ENCODE measurements around the gene DIRAS1.
"Not testable (repeated sequence)": the region's sequence is repeated elsewhere in the genome, so short reads cannot be mapped to it uniquely, and the experiment has no call there.

The DIRAS1 gene

GRCh38 chr19:2693492-2694160 is 27.5 kb downstream of the DIRAS1 start:
- no peak overlapping the region for H3K27ac Mint-ChIP-seq
- no peaks in the 10 kb centered on the region for H3K36me3 Mint-ChIP-seq (ENCODE audit: low read depth)
- H3K27me3 Mint-ChIP-seq (ENCODE audit: low read depth) = no peaks in the 10 kb centered on the region
- no peaks in the 10 kb centered on the region for H3K4me1 Mint-ChIP-seq (ENCODE audit: low read depth)
- no peaks in the 10 kb centered on the region for H3K9me3 Mint-ChIP-seq
- no peak overlapping the region for H3K4me3 Mint-ChIP-seq

- no peaks in the 10 kb centered on the region for H3K4me1 Mint-ChIP-seq (ENCODE audit: low read depth)
- H3K9me3 Mint-ChIP-seq = no peaks in the 10 kb centered on the region
Observed at GRCh38 chr19:2691951-2692350, 29.2 kb downstream of the DIRAS1 start.

GRCh38 chr19:2690856-2691255 is 30.3 kb downstream of the DIRAS1 start:
- Mint-ChIP-seq H3K9me3 (no peaks in the 10 kb centered on the region), H3K36me3 (ENCODE audit: low read depth) (no peaks in the 10 kb centered on the region), H3K4me3 (no peak overlapping the region), H3K27me3 (ENCODE audit: low read depth) (no peaks in the 10 kb centered on the region), H3K4me1 (ENCODE audit: low read depth) (no peaks in the 10 kb centered on the region), H3K27ac (no peak overlapping the region)

More at GRCh38 chr19:2691951-2692350, 29.2 kb downstream of the DIRAS1 start:
- Mint-ChIP-seq H3K4me3 (no peak overlapping the region), H3K36me3 (ENCODE audit: low read depth) (no peaks in the 10 kb centered on the region), H3K27ac (no peak overlapping the region), H3K27me3 (ENCODE audit: low read depth) (no peaks in the 10 kb centered on the region)

GRCh38 chr19:2686360-2686759 is 34.8 kb downstream of the DIRAS1 start:
- Mint-ChIP-seq H3K4me1 (ENCODE audit: low read depth) (no peaks in the 10 kb centered on the region), H3K36me3 (ENCODE audit: low read depth) (no peaks in the 10 kb centered on the region), H3K27me3 (ENCODE audit: low read depth) (no peaks in the 10 kb centered on the region), H3K27ac (no peak overlapping the region), H3K4me3 (no peak overlapping the region), H3K9me3 (no peaks in the 10 kb centered on the region)

- no peaks in the 10 kb centered on the region for H3K36me3 Mint-ChIP-seq (ENCODE audit: low read depth)
- no peaks in the 10 kb centered on the region for H3K4me1 Mint-ChIP-seq (ENCODE audit: low read depth)
- no peaks in the 10 kb centered on the region for H3K9me3 Mint-ChIP-seq
- H3K27ac Mint-ChIP-seq = no peak overlapping the region
- H3K4me3 Mint-ChIP-seq = no peak overlapping the region
- H3K27me3 Mint-ChIP-seq (ENCODE audit: low read depth) = no peaks in the 10 kb centered on the region
Observed at GRCh38 chr19:2685204-2685704, 35.9 kb downstream of the DIRAS1 start.

- Mint-ChIP-seq H3K9me3 (peaks cover 4% of the 10 kb centered on the region), H3K4me1 (ENCODE audit: low read depth) (no peaks in the 10 kb centered on the region), H3K36me3 (ENCODE audit: low read depth) (no peaks in the 10 kb centered on the region), H3K4me3 (no peak overlapping the region), H3K27me3 (ENCODE audit: low read depth) (peaks cover 3% of the 10 kb centered on the region), H3K27ac (no peak overlapping the region)
Observed at GRCh38 chr19:2683430-2684003, 37.7 kb downstream of the DIRAS1 start.

- H3K4me3 Mint-ChIP-seq = no peak overlapping the region
- peaks cover 4% of the 10 kb centered on the region for H3K9me3 Mint-ChIP-seq
- H3K36me3 Mint-ChIP-seq (ENCODE audit: low read depth) = no peaks in the 10 kb centered on the region
Observed at GRCh38 chr19:2680808-2681207, 40.4 kb downstream of the DIRAS1 start.

GRCh38 chr19:2679439-2679838 is 41.7 kb downstream of the DIRAS1 start:
- Mint-ChIP-seq H3K36me3 (ENCODE audit: low read depth) (no peaks in the 10 kb centered on the region), H3K27me3 (ENCODE audit: low read depth) (peaks cover 3% of the 10 kb centered on the region), H3K4me3 (no peak overlapping the region), H3K4me1 (ENCODE audit: low read depth) (no peaks in the 10 kb centered on the region), H3K9me3 (peaks cover 4% of the 10 kb centered on the region), H3K27ac (no peak overlapping the region)

More at GRCh38 chr19:2680808-2681207, 40.4 kb downstream of the DIRAS1 start:
- peaks cover 3% of the 10 kb centered on the region for H3K27me3 Mint-ChIP-seq (ENCODE audit: low read depth)
- no peaks in the 10 kb centered on the region for H3K4me1 Mint-ChIP-seq (ENCODE audit: low read depth)
- H3K27ac Mint-ChIP-seq = no peak overlapping the region

GRCh38 chr19:2678948-2679347 is 42.2 kb downstream of the DIRAS1 start:
- H3K27ac Mint-ChIP-seq; H3K4me3 Mint-ChIP-seq; H3K27me3 Mint-ChIP-seq (ENCODE audit: low read depth); H3K36me3 Mint-ChIP-seq (ENCODE audit: low read depth); H3K9me3 Mint-ChIP-seq; H3K4me1 Mint-ChIP-seq (ENCODE audit: low read depth): not testable (repeated sequence)

- no peaks in the 10 kb centered on the region for H3K4me1 Mint-ChIP-seq (ENCODE audit: low read depth)
- H3K27me3 Mint-ChIP-seq (ENCODE audit: low read depth) = peaks cover 3% of the 10 kb centered on the region
- peaks cover 4% of the 10 kb centered on the region for H3K9me3 Mint-ChIP-seq
- H3K27ac Mint-ChIP-seq = peak overlapping the region; percentile 26
- no peaks in the 10 kb centered on the region for H3K36me3 Mint-ChIP-seq (ENCODE audit: low read depth)
- no peak overlapping the region for H3K4me3 Mint-ChIP-seq
Observed at GRCh38 chr19:2678044-2678671, 43.0 kb downstream of the DIRAS1 start.

- Mint-ChIP-seq H3K36me3 (ENCODE audit: low read depth) (no peaks in the 10 kb centered on the region), H3K27me3 (ENCODE audit: low read depth) (peaks cover 3% of the 10 kb centered on the region), H3K4me3 (no peak overlapping the region), H3K9me3 (peaks cover 4% of the 10 kb centered on the region), H3K27ac (no peak overlapping the region), H3K4me1 (ENCODE audit: low read depth) (no peaks in the 10 kb centered on the region)
Observed at GRCh38 chr19:2676823-2677222, 44.3 kb downstream of the DIRAS1 start.

- no peak overlapping the region for H3K4me3 Mint-ChIP-seq
- peaks cover 3% of the 10 kb centered on the region for H3K27me3 Mint-ChIP-seq (ENCODE audit: low read depth)
- no peak overlapping the region for H3K27ac Mint-ChIP-seq
- no peaks in the 10 kb centered on the region for H3K36me3 Mint-ChIP-seq (ENCODE audit: low read depth)
- H3K4me1 Mint-ChIP-seq (ENCODE audit: low read depth) = no peaks in the 10 kb centered on the region
- H3K9me3 Mint-ChIP-seq = peaks cover 4% of the 10 kb centered on the region
Observed at GRCh38 chr19:2675892-2676291, 45.3 kb downstream of the DIRAS1 start.

- Mint-ChIP-seq H3K4me1 (ENCODE audit: low read depth) (no peaks in the 10 kb centered on the region), H3K27me3 (ENCODE audit: low read depth) (no peaks in the 10 kb centered on the region), H3K27ac (no peak overlapping the region), H3K36me3 (ENCODE audit: low read depth) (no peaks in the 10 kb centered on the region), H3K4me3 (no peak overlapping the region), H3K9me3 (no peaks in the 10 kb centered on the region)
Observed at GRCh38 chr19:2670217-2670616, 51.0 kb downstream of the DIRAS1 start.

- no peak overlapping the region for H3K27ac Mint-ChIP-seq
- H3K9me3 Mint-ChIP-seq = no peaks in the 10 kb centered on the region
- H3K4me1 Mint-ChIP-seq (ENCODE audit: low read depth) = no peaks in the 10 kb centered on the region
- H3K4me3 Mint-ChIP-seq = no peak overlapping the region
- H3K27me3 Mint-ChIP-seq (ENCODE audit: low read depth) = no peaks in the 10 kb centered on the region
- no peaks in the 10 kb centered on the region for H3K36me3 Mint-ChIP-seq (ENCODE audit: low read depth)
Observed at GRCh38 chr19:2668175-2668763, 52.9 kb downstream of the DIRAS1 start.

GRCh38 chr19:2667349-2667748 is 53.8 kb downstream of the DIRAS1 start:
- H3K9me3 Mint-ChIP-seq; H3K4me1 Mint-ChIP-seq (ENCODE audit: low read depth); H3K4me3 Mint-ChIP-seq; H3K27ac Mint-ChIP-seq; H3K36me3 Mint-ChIP-seq (ENCODE audit: low read depth); H3K27me3 Mint-ChIP-seq (ENCODE audit: low read depth): not testable (repeated sequence)
